ENCODE data around the gene PARP12. TPM values are rescaled to one million over a fixed set of nuclear protein-coding genes. Genes with fewer than 3 reads are reported as not detected.

Gene PARP12
- total and polyA plus RNA-seq, 2 of the 8 experiments (the other 6 are each of a cell fraction or from before 2014, with no cell fraction given): 9.0 to 21.5 TPM

DNA sequence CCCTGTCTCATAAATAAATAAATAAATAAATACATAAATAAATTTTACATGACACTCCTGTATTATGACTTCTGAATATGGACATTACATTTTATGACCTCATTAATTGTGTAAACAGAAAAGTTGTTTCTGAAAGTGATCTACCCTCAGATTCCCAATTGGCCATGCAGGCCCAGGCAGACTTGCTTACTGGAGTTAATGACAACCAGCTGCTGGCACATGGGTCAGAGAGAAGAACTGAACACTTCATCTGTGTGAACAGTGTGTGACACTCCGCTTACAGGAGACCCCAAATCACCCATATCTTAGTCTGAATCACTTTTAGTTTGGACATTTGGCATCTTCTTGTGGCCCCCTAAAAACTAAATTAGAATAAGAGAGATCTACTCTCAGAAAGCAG, 31.4 kb downstream of the PARP12 start (continued):
- TF ChIP-seq RNF2 (IDR thresholded peaks at IDR 0.05; ENCODE audit: borderline replicate concordance, low read depth, low read length, missing control alignments, poor library complexity, severe bottlenecking) (no peak), NANOG (IDR thresholded peaks at IDR 0.05; ENCODE audit: insufficient read depth, low read depth, low read length, poor library complexity, severe bottlenecking) (no peak), SUZ12 (IDR thresholded peaks at IDR 0.05; ENCODE audit: low read length) (no peak), SRF (IDR thresholded peaks at IDR 0.05; ENCODE audit: low read depth, low read length) (no peak)

Data from H1 (cell line).